ENCODE data around the gene PAX4.

The PAX4 gene

GRCh38 chr7:127618042-127618441 lies at the start of gene PAX4:
TSS of gene PAX4 (minus strand) at chr7:127618142. CDS start at chr7:127615928, 2,214 bp downstream.
- no peak for DNase-seq (ENCODE audit: low read depth)

- DNase-seq (ENCODE audit: low read depth), result no peak
Observed at GRCh38 chr7:127667017-127667670, 49.2 kb upstream of the PAX4 start.

- no peak for DNase-seq (ENCODE audit: low read depth)
Observed at GRCh38 chr7:127666602-127667001, 48.7 kb upstream of the PAX4 start.

- no peak for DNase-seq (ENCODE audit: low read depth)
Observed at GRCh38 chr7:127665922-127666321, 48.0 kb upstream of the PAX4 start.

- DNase-seq (ENCODE audit: low read depth), result no peak
Observed at GRCh38 chr7:127658970-127659630, 41.2 kb upstream of the PAX4 start.

GRCh38 chr7:127657500-127657899 lies 39.6 kb upstream of the PAX4 start:
- no peak for DNase-seq (ENCODE audit: low read depth)

GRCh38 chr7:127655720-127656119 lies 37.8 kb upstream of the PAX4 start:
- DNase-seq (ENCODE audit: low read depth), result no peak

GRCh38 chr7:127654404-127655394 lies 36.8 kb upstream of the PAX4 start:
- DNase-seq (ENCODE audit: low read depth), result no peak

- no peak for DNase-seq (ENCODE audit: low read depth)
Observed at GRCh38 chr7:127653396-127653795, 35.5 kb upstream of the PAX4 start.

GRCh38 chr7:127652333-127653248 lies 34.6 kb upstream of the PAX4 start:
- DNase-seq (ENCODE audit: low read depth), result no peak

GRCh38 chr7:127651556-127652332 lies 33.8 kb upstream of the PAX4 start, which contains the start of gene SND1:
TSS of gene SND1 (plus strand) at chr7:127652194. CDS start at chr7:127652374, 180 bp downstream.
- peak; percentile 99 for DNase-seq (ENCODE audit: low read depth)

GRCh38 chr7:127650847-127651555 lies 33.1 kb upstream of the PAX4 start:
- no peak for DNase-seq (ENCODE audit: low read depth)

- DNase-seq (ENCODE audit: low read depth), result no peak
Observed at GRCh38 chr7:127648986-127649385, 31.0 kb upstream of the PAX4 start.

- no peak for DNase-seq (ENCODE audit: low read depth)
Observed at GRCh38 chr7:127647636-127648035, 29.7 kb upstream of the PAX4 start.

- no peak for DNase-seq (ENCODE audit: low read depth)
Observed at GRCh38 chr7:127644484-127644883, 26.5 kb upstream of the PAX4 start.

GRCh38 chr7:127638197-127638596 lies 20.3 kb upstream of the PAX4 start:
- no peak for DNase-seq (ENCODE audit: low read depth)

- no peak for DNase-seq (ENCODE audit: low read depth)
Observed at GRCh38 chr7:127635659-127636285, 17.8 kb upstream of the PAX4 start.

- DNase-seq (ENCODE audit: low read depth), result no peak
Observed at GRCh38 chr7:127632276-127632910, 14.5 kb upstream of the PAX4 start.

GRCh38 chr7:127629268-127629854 lies 11.4 kb upstream of the PAX4 start:
- DNase-seq (ENCODE audit: low read depth), result no peak

Data from activated gamma-delta T cell treated with anti-CD3 and anti-CD28 coated beads, Interleukin-2, amount 50 U/mL, for 16 hours (primary cell).